Ishikawa (cell line): Measurements from ENCODE around the gene NTN1.

Experiments
- CREB1 ChIP-seq: IDR thresholded peaks from 2 replicates; pipeline ENCODE4 v1.6.1; 2012; ENCODE audit warnings: low read depth
- EP300 ChIP-seq: IDR thresholded peaks from 2 replicates; pipeline ENCODE4 v1.6.1; 2012; ENCODE audit warnings: borderline replicate concordance
- FOXM1 ChIP-seq: IDR thresholded peaks from 2 replicates; pipeline ENCODE4 v1.6.1; 2012; ENCODE audit warnings: low read depth, borderline replicate concordance
- RAD21 ChIP-seq: IDR thresholded peaks from 2 replicates; pipeline ENCODE4 v1.6.1; 2012; ENCODE audit warnings: low read depth
- TAF1 ChIP-seq: IDR thresholded peaks from 2 replicates; pipeline ENCODE4 v1.6.1; 2012; ENCODE audit warnings: low read depth, mild to moderate bottlenecking
- TEAD4 ChIP-seq: IDR thresholded peaks from 2 replicates; pipeline ENCODE4 v1.6.1; 2012
- USF1 ChIP-seq: IDR thresholded peaks from 2 replicates; pipeline ENCODE4 v1.6.1; 2012
- YY1 ChIP-seq: IDR thresholded peaks from 2 replicates; pipeline ENCODE4 v1.6.1; 2012; ENCODE audit warnings: low read depth

DNA sequence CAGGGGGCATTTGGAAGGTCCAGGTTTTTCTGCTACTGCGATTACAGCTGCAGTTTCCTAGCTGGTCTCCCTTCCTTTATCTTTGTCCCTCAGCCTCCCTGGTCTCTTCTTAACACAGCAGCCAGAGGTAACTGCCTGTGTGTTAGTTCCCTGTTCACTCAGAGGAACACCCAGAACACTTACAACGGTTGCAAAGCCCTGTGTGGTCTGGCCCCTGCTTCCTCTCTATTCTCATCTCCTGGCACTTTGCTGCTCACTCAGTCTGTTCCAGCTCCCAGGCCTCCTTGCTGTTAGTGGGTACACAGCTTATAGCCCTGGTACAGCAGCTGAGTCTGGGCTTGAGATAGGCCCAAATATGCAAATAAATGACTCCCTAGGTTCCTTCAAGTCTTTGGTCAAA, 16.4 kb downstream of the NTN1 start:
- TF ChIP-seq CREB1: no peak
- no peak for TF ChIP-seq EP300
- TF ChIP-seq TAF1: no peak
- TF ChIP-seq USF1: no peak
- TF ChIP-seq YY1: no peak
- no peak for TF ChIP-seq RAD21
- no peak for TF ChIP-seq FOXM1
- no peak for TF ChIP-seq TEAD4
